ENCODE results near the gene PEDS1. TPM values are rescaled to one million over a fixed set of nuclear protein-coding genes. Genes with fewer than 3 reads are reported as not detected.
A peak's percentile ranks its signal among the peaks of the same experiment; 100 is the strongest.

The PEDS1 gene
- total and polyA plus RNA-seq, 10 of the 15 experiments (the other 5 are each of a cell fraction or from before 2014, with no cell fraction given) = 1.7 to 25.6 (median 16.8) TPM

DNA sequence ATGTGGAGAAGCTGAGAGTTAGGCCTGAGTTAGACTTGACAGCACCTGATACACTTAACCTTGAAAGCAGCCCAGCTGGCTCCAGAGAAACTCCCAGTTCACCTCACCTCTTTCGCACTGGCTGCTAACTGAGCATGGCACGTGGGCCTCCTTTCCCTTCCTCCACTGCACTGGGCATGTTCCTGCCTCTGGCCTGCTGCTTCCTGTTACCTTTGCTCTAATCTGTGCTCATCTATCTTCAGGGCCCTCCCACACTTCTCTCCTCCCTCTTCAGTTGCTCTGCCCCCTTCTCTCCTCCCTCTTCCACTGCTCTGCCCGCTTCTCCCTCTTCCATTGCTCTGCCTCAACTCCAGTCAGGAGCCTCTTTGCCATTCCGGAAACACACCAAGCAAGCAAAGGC lies 26.9 kb downstream of the PEDS1 start:
- ChIA-PET POLR2A (interaction anchor here (0.6 kb wide), 1 partner anchor 26 kb away, joined by 3 read pairs; no protein-coding TSS in a partner anchor), CTCF (interaction anchor here (0.9 to 1.8 kb wide), 3 partner anchors 10 to 43 kb away, joined by 3 to 4 read pairs (median 3); no protein-coding TSS in a partner anchor), SMC1A (ENCODE audit: uncharacterized antibody, unreplicated experiment) (no interaction called here), RAD21 (ENCODE audit: unreplicated experiment) (no interaction called here)
- Histone ChIP-seq H2AFZ (ENCODE audit: control insufficient read depth, low read depth, low read length) (no peak overlapping the region), H3K27ac (ENCODE audit: control insufficient read depth, insufficient read depth) (no peak overlapping the region), H3K9ac (ENCODE audit: control insufficient read depth, insufficient read depth, low read length) (no peak overlapping the region), H4K20me1 (ENCODE audit: control insufficient read depth, insufficient read depth) (no peaks in the 10 kb centered on the region), H3K36me3 (ENCODE audit: control insufficient read depth in 2 of 2, insufficient read depth in 2 of 2, low read length in 1 of 2) (peaks cover 21 to 41% of the 10 kb centered on the region in 2 experiments), H3K27me3 (replicated peaks in 1 of 2; ENCODE audit: control insufficient read depth in 2 of 2, insufficient read depth in 2 of 2, low read length in 1 of 2) (no peaks in the 10 kb centered on the region), H3K4me3 (no peak overlapping the region), H3K79me2 (ENCODE audit: control insufficient read depth, insufficient read depth, low read length) (no peaks in the 10 kb centered on the region), H3K4me1 (ENCODE audit: control insufficient read depth, insufficient read depth, low read length) (no peaks in the 10 kb centered on the region; the same call in 1 of the 2 replicates), H3K9me3 (replicated peaks; ENCODE audit: control insufficient read depth, insufficient read depth, low read length) (no peaks in the 10 kb centered on the region), H3K4me2 (ENCODE audit: control insufficient read depth, insufficient read depth) (no peak overlapping the region)
- no peak for FAIRE-seq
- TSS peak; percentile 49 for BruUV-seq (replicated peaks)
- no peak for ATAC-seq
- WGBS (ENCODE audit: insufficient coverage, insufficient replicate concordance, low lambda C conversion rate, missing lambda C conversion rate) = 85% methylated on average over 4 of the region's 4 CpGs
- in situ Hi-C loops (cut with MboI) (no loop called here), intact Hi-C loops (cut with micrococcal nuclease; ENCODE audit: unreplicated experiment) (no loop called here)
- TF ChIP-seq DPF2 (IDR thresholded peaks at IDR 0.05) (no peak), POLR2AphosphoS2 (IDR thresholded peaks at IDR 0.05; ENCODE audit: low read depth, low read length) (no peak), MTA3 (IDR thresholded peaks at IDR 0.05; ENCODE audit: borderline replicate concordance, low read length) (no peak), REST (IDR thresholded peaks at IDR 0.05; ENCODE audit: low read depth, low read length) (no peak), MYC (IDR thresholded peaks at IDR 0.05; ENCODE audit: insufficient read depth, insufficient read length, insufficient replicate concordance, low read length, severe bottlenecking) (no peak), TCF7 (IDR thresholded peaks at IDR 0.05; ENCODE audit: borderline replicate concordance) (no peak), ZSCAN29 (IDR thresholded peaks at IDR 0.05) (no peak), CHD2 (IDR thresholded peaks at IDR 0.05; ENCODE audit: borderline replicate concordance, low read depth, low read length) (no peak)
- TF ChIP-seq, protein P1, sequence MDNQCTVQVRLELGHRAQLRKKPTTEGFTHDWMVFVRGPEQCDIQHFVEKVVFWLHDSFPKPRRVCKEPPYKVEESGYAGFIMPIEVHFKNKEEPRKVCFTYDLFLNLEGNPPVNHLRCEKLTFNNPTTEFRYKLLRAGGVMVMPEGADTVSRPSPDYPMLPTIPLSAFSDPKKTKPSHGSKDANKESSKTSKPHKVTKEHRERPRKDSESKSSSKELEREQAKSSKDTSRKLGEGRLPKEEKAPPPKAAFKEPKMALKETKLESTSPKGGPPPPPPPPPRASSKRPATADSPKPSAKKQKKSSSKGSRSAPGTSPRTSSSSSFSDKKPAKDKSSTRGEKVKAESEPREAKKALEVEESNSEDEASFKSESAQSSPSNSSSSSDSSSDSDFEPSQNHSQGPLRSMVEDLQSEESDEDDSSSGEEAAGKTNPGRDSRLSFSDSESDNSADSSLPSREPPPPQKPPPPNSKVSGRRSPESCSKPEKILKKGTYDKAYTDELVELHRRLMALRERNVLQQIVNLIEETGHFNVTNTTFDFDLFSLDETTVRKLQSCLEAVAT (IDR thresholded peaks at IDR 0.05) = no peak
- TF ChIP-seq, protein P2, sequence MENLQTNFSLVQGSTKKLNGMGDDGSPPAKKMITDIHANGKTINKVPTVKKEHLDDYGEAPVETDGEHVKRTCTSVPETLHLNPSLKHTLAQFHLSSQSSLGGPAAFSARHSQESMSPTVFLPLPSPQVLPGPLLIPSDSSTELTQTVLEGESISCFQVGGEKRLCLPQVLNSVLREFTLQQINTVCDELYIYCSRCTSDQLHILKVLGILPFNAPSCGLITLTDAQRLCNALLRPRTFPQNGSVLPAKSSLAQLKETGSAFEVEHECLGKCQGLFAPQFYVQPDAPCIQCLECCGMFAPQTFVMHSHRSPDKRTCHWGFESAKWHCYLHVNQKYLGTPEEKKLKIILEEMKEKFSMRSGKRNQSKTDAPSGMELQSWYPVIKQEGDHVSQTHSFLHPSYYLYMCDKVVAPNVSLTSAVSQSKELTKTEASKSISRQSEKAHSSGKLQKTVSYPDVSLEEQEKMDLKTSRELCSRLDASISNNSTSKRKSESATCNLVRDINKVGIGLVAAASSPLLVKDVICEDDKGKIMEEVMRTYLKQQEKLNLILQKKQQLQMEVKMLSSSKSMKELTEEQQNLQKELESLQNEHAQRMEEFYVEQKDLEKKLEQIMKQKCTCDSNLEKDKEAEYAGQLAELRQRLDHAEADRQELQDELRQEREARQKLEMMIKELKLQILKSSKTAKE (IDR thresholded peaks at IDR 0.05; ENCODE audit: low read depth, poor library complexity, severe bottlenecking) = no peak
- TF ChIP-seq, protein P3, sequence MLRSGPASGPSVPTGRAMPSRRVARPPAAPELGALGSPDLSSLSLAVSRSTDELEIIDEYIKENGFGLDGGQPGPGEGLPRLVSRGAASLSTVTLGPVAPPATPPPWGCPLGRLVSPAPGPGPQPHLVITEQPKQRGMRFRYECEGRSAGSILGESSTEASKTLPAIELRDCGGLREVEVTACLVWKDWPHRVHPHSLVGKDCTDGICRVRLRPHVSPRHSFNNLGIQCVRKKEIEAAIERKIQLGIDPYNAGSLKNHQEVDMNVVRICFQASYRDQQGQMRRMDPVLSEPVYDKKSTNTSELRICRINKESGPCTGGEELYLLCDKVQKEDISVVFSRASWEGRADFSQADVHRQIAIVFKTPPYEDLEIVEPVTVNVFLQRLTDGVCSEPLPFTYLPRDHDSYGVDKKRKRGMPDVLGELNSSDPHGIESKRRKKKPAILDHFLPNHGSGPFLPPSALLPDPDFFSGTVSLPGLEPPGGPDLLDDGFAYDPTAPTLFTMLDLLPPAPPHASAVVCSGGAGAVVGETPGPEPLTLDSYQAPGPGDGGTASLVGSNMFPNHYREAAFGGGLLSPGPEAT (IDR thresholded peaks at IDR 0.05; ENCODE audit: low read depth) = no peak
- DNase-seq (ENCODE audit: low read depth, low spot score) = no peak

Measured in GM12878 (cell line).